ENCODE measurements around the gene SMYD4. TPM values are rescaled to one million over a fixed set of nuclear protein-coding genes. Genes with fewer than 3 reads are reported as not detected.
A peak's percentile ranks its signal among the peaks of the same experiment; 100 is the strongest.
"Not testable (repeated sequence)": the region's sequence is repeated elsewhere in the genome, so short reads cannot be mapped to it uniquely, and the experiment has no call there.

Gene SMYD4
- total RNA-seq, 1 donor from 2014 or later = 33.5 TPM

DNA sequence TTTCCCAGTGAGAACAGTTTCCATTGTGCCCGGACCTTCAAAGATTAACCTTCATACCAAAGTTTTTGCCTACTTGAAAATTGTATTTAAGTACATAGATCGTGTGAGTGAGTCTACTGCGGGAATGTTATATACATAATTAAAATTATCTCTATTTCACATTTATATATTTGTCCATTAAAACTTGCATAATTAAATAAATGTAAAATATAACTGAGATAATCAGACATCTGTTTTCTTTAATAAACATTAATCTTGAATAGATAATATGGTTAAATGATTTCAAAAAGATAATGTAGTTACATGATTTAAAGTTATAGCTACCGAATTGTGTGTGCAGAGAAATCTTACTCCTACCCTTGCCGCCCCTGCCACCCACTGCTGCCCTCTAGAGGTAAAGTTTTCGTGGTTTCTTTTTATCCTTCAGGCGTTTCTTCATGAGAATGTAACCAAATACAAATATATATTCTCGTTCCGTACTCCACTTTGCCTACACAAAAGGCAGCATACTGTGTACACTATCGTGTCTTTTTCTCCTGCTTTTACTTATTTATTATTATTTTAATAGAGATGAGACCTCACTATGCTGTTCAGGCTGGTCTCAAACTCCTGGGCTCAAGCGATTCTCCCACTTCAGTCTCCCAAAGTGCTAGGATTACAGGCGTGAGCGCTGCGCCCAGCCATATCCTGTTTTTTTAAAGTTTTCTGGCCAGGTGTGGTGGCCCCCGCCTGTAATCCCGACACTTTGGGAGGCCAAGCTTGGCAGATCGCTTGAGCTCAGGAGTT, 35.7 kb upstream of the SMYD4 start:
- Mint-ChIP-seq H3K36me3 (ENCODE audit: insufficient read depth) (peaks cover 10% of the 10 kb centered on the region), H3K4me1 (ENCODE audit: low read depth) (no peaks in the 10 kb centered on the region), H3K27me3 (no peaks in the 10 kb centered on the region), H3K9me3 (ENCODE audit: low read depth) (no peaks in the 10 kb centered on the region), H3K4me3 (ENCODE audit: low read depth) (no peak overlapping the region), H3K27ac (no peak overlapping the region)
- no peak for DNase-seq (ENCODE audit: low spot score, unreplicated experiment)
- TF ChIP-seq CTCF (IDR thresholded peaks at IDR 0.05; ENCODE audit: unreplicated experiment) = peak; percentile 50

GRCh38 chr17:1861391-1862010, 31.8 kb upstream of the SMYD4 start:
- H3K27ac Mint-ChIP-seq = no peak overlapping the region
- no peak for DNase-seq (ENCODE audit: low spot score, unreplicated experiment)
- H3K9me3 Mint-ChIP-seq (ENCODE audit: low read depth) = no peaks in the 10 kb centered on the region
- H3K36me3 Mint-ChIP-seq (ENCODE audit: insufficient read depth) = peaks cover 11% of the 10 kb centered on the region
- H3K4me1 Mint-ChIP-seq (ENCODE audit: low read depth) = peaks cover 3% of the 10 kb centered on the region
- no peak for TF ChIP-seq CTCF (IDR thresholded peaks at IDR 0.05; ENCODE audit: unreplicated experiment)
- H3K27me3 Mint-ChIP-seq = no peaks in the 10 kb centered on the region
- H3K4me3 Mint-ChIP-seq (ENCODE audit: low read depth) = no peak overlapping the region

DNA sequence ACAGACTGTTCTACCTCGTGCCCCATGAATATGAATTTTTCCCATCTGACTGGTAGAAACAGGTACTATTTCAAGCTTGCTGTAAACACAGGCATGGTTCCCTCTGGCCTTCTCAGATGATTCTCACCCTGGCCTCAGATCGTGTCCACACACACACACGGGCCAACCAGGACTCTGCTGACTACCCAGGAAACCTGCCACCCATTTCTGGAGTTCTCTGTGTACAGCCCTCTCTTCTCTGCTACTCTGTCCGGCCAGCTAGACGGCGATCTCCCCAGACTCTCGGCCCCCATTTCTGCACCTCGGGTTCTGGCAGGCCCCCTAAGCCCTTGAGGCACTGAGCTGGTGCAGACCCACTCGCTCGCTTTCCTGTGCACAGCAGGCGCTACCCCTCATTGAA, 31.3 kb upstream of the SMYD4 start:
- Mint-ChIP-seq H3K27me3 (no peaks in the 10 kb centered on the region), H3K36me3 (ENCODE audit: insufficient read depth) (peaks cover 11% of the 10 kb centered on the region), H3K4me1 (ENCODE audit: low read depth) (peaks cover 3% of the 10 kb centered on the region), H3K9me3 (ENCODE audit: low read depth) (no peaks in the 10 kb centered on the region), H3K27ac (no peak overlapping the region), H3K4me3 (ENCODE audit: low read depth) (no peak overlapping the region)
- TF ChIP-seq CTCF (IDR thresholded peaks at IDR 0.05; ENCODE audit: unreplicated experiment) = no peak
- no peak for DNase-seq (ENCODE audit: low spot score, unreplicated experiment)

DNA sequence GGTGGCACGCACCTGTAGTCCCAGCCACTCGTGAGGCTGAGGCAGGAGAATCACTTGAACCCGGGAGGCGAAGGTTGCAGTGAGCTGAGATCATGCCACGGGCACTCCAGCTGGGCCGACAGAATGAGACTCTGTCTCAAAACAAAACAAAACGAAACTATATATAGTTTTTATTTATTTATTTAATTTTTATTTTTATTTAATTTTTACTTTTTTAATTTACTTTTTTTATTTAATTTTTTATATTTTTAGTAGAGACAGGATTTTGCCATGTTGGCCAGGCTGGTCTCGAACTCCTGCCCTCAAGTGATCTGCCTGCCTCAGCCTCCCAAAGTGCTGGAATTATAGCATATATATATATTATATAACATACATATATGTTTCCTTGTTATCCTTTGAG, 26.8 kb upstream of the SMYD4 start:
- H3K4me3 Mint-ChIP-seq (ENCODE audit: low read depth) = not testable (repeated sequence)
- Mint-ChIP-seq H3K36me3 (ENCODE audit: insufficient read depth) (peaks cover 28% of the 10 kb centered on the region), H3K4me1 (ENCODE audit: low read depth) (peaks cover 11% of the 10 kb centered on the region)

GRCh38 chr17:1853698-1854097, 24.0 kb upstream of the SMYD4 start:
- no peaks in the 10 kb centered on the region for H3K27me3 Mint-ChIP-seq
- no peak for TF ChIP-seq CTCF (IDR thresholded peaks at IDR 0.05; ENCODE audit: unreplicated experiment)
- no peak overlapping the region for H3K27ac Mint-ChIP-seq
- H3K4me1 Mint-ChIP-seq (ENCODE audit: low read depth) = peaks cover 11% of the 10 kb centered on the region
- no peak overlapping the region for H3K4me3 Mint-ChIP-seq (ENCODE audit: low read depth)
- no peaks in the 10 kb centered on the region for H3K9me3 Mint-ChIP-seq (ENCODE audit: low read depth)
- DNase-seq (ENCODE audit: low spot score, unreplicated experiment) = no peak
- peaks cover 25% of the 10 kb centered on the region for H3K36me3 Mint-ChIP-seq (ENCODE audit: insufficient read depth)

More for the DNA sequence above, 26.8 kb upstream of the SMYD4 start:
- H3K27ac Mint-ChIP-seq; H3K27me3 Mint-ChIP-seq; DNase-seq (ENCODE audit: low spot score, unreplicated experiment); H3K9me3 Mint-ChIP-seq (ENCODE audit: low read depth): not testable (repeated sequence)
